Hepatocyte (in vitro differentiated cells): ENCODE results near the gene TMC6.

ENCODE experiments used
- EZH2 ChIP-seq: fragments of 200-600 bp; sonication (generic); IDR thresholded peaks from 2 replicates; pipeline ENCODE4 v1.6.1; 2016; ENCODE audit warnings: antibody characterized with exemption, mild to moderate bottlenecking, borderline replicate concordance
- EZH2phosphoT487 ChIP-seq: fragments of 200-600 bp; sonication (generic); IDR thresholded peaks from one replicate; pipeline ENCODE4 v1.6.1; 2018; ENCODE audit warnings: antibody characterized with exemption, mild to moderate bottlenecking, low read depth, moderate library complexity; ENCODE audit not compliant: unreplicated experiment, severe bottlenecking
- TF ChIP-seq, protein P1 (sequence below): fragments of 200-600 bp; sonication (generic); IDR thresholded peaks from 2 replicates; pipeline ENCODE4 v1.5.1; 2016; ENCODE audit warnings: antibody characterized with exemption, mild to moderate bottlenecking; ENCODE audit not compliant: poor library complexity

GRCh38 chr17:78135858-78136500 is 7.4 kb upstream of the TMC6 start:
- TF ChIP-seq, protein P1, sequence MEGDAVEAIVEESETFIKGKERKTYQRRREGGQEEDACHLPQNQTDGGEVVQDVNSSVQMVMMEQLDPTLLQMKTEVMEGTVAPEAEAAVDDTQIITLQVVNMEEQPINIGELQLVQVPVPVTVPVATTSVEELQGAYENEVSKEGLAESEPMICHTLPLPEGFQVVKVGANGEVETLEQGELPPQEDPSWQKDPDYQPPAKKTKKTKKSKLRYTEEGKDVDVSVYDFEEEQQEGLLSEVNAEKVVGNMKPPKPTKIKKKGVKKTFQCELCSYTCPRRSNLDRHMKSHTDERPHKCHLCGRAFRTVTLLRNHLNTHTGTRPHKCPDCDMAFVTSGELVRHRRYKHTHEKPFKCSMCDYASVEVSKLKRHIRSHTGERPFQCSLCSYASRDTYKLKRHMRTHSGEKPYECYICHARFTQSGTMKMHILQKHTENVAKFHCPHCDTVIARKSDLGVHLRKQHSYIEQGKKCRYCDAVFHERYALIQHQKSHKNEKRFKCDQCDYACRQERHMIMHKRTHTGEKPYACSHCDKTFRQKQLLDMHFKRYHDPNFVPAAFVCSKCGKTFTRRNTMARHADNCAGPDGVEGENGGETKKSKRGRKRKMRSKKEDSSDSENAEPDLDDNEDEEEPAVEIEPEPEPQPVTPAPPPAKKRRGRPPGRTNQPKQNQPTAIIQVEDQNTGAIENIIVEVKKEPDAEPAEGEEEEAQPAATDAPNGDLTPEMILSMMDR = no peak
- TF ChIP-seq EZH2 (no peak), EZH2phosphoT487 (no peak)
